Neural progenitor cell (in vitro differentiated cells): Measurements from ENCODE around the gene COX20.

ENCODE experiments used
- EZH2 ChIP-seq: fragments of 200-600 bp; sonication (generic); IDR thresholded peaks from 2 replicates; pipeline ENCODE4 v1.6.1; 2017; ENCODE audit warnings: antibody characterized with exemption, mild to moderate bottlenecking, moderate library complexity
- TF ChIP-seq, protein P1 (sequence below): fragments of 200-600 bp; sonication (generic); IDR thresholded peaks from 2 replicates; pipeline ENCODE4 v1.5.1; 2017; ENCODE audit warnings: antibody characterized with exemption, mild to moderate bottlenecking

DNA sequence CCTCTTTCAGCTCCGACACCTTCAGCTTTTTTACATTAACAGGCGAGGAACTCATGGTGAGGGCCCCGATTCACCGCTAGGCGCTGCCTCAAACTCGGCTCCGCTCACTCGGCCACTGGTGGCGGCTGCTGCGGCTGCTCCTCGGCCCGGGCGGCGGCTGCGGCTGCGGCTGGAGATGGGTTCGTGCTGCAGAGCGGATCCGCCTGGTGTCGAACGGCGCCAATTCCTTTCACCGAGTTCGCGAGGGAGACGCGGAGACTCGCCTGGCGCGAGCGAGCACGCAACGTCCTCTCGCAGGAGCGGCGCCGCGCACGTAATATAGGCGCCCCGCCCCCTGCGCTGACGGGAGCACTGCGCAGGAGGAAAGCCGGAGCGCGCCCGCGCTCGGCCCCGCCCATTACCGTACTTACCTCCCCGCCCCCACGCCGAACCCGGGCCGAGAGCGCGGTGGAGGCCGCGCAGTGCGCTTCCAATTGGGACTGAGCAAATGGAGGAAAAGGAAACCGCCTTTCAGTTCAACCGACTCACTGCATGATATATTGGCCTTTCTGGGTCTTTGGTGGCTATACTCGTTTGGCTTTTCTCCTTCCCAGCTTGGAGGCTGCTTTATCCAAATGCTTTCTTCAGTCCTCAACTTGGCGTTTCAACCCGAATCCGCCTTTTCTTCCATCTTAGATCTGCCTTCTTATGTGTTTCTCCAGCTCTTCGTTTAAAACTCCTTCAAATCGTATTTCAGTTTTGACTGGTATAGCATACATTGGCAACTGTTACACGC, 29.0 kb downstream of the COX20 start, which contains the start of gene HNRNPU:
- TF ChIP-seq, protein P1, sequence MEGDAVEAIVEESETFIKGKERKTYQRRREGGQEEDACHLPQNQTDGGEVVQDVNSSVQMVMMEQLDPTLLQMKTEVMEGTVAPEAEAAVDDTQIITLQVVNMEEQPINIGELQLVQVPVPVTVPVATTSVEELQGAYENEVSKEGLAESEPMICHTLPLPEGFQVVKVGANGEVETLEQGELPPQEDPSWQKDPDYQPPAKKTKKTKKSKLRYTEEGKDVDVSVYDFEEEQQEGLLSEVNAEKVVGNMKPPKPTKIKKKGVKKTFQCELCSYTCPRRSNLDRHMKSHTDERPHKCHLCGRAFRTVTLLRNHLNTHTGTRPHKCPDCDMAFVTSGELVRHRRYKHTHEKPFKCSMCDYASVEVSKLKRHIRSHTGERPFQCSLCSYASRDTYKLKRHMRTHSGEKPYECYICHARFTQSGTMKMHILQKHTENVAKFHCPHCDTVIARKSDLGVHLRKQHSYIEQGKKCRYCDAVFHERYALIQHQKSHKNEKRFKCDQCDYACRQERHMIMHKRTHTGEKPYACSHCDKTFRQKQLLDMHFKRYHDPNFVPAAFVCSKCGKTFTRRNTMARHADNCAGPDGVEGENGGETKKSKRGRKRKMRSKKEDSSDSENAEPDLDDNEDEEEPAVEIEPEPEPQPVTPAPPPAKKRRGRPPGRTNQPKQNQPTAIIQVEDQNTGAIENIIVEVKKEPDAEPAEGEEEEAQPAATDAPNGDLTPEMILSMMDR: peak; percentile 48
- no peak for TF ChIP-seq EZH2
